Measurements from ENCODE around the gene UBL7.

UBL7 gene

GRCh38 chr15:74424901-74425528 is 35.9 kb downstream of the UBL7 start:
- no peak for DNase-seq (ENCODE audit: low read depth in 1 of 2, low spot score in 1 of 2)

GRCh38 chr15:74423431-74424257 is 37.3 kb downstream of the UBL7 start:
- no peak for DNase-seq (ENCODE audit: low read depth in 1 of 2, low spot score in 1 of 2)

- DNase-seq (ENCODE audit: low read depth in 1 of 2, low spot score in 1 of 2) = no peak
Measured at GRCh38 chr15:74422652-74423430, 38.1 kb downstream of the UBL7 start.

GRCh38 chr15:74422265-74422651 is 38.7 kb downstream of the UBL7 start:
- DNase-seq (ENCODE audit: low read depth in 1 of 2, low spot score in 1 of 2) = no peak

- DNase-seq (ENCODE audit: low read depth in 1 of 2, low spot score in 1 of 2) = no peak
Measured at GRCh38 chr15:74421302-74422245, 39.4 kb downstream of the UBL7 start.

GRCh38 chr15:74420193-74420905 is 40.6 kb downstream of the UBL7 start:
- DNase-seq (ENCODE audit: low read depth in 1 of 2, low spot score in 1 of 2) = no peak

- no peak for DNase-seq (ENCODE audit: low read depth in 1 of 2, low spot score in 1 of 2)
Measured at GRCh38 chr15:74419432-74419831, 41.5 kb downstream of the UBL7 start.

GRCh38 chr15:74418575-74419338 is 42.2 kb downstream of the UBL7 start:
- DNase-seq (ENCODE audit: low read depth in 1 of 2, low spot score in 1 of 2) = no peak

GRCh38 chr15:74417670-74418069 is 43.3 kb downstream of the UBL7 start:
- DNase-seq (ENCODE audit: low read depth in 1 of 2, low spot score in 1 of 2) = no peak

GRCh38 chr15:74417225-74417624 is 43.7 kb downstream of the UBL7 start:
- no peak for DNase-seq (ENCODE audit: low read depth in 1 of 2, low spot score in 1 of 2)

- DNase-seq (ENCODE audit: low read depth in 1 of 2, low spot score in 1 of 2) = no peak
Measured at GRCh38 chr15:74415966-74416916, 44.7 kb downstream of the UBL7 start.

GRCh38 chr15:74414603-74415338 is 46.2 kb downstream of the UBL7 start:
- DNase-seq (ENCODE audit: low read depth in 1 of 2, low spot score in 1 of 2) = no peak

- no peak for DNase-seq (ENCODE audit: low read depth in 1 of 2, low spot score in 1 of 2)
Measured at GRCh38 chr15:74414081-74414580, 46.8 kb downstream of the UBL7 start.

GRCh38 chr15:74413350-74414080 is 47.4 kb downstream of the UBL7 start:
- no peak for DNase-seq (ENCODE audit: low read depth in 1 of 2, low spot score in 1 of 2)

- DNase-seq (ENCODE audit: low read depth in 1 of 2, low spot score in 1 of 2) = no peak
Measured at GRCh38 chr15:74412159-74412558, 48.8 kb downstream of the UBL7 start.

- DNase-seq (ENCODE audit: low read depth in 1 of 2, low spot score in 1 of 2) = no peak
Measured at GRCh38 chr15:74411686-74412085, 49.3 kb downstream of the UBL7 start.

- no peak for DNase-seq (ENCODE audit: low read depth in 1 of 2, low spot score in 1 of 2)
Measured at GRCh38 chr15:74410502-74410901, 50.5 kb downstream of the UBL7 start.
